HCT116 (cell line): ENCODE data around the gene ACER2. TPM values are rescaled to one million over a fixed set of nuclear protein-coding genes. Genes with fewer than 3 reads are reported as not detected.

Source experiments
- ATAC-seq: fragments of 200-7000 bp; cut with Tn5 transposase; 2 replicates; pipeline ENCODE4 v1.9.1; 2020; ENCODE audit warnings: mild to moderate bottlenecking, moderate library complexity
- BruUV-seq: library from RNA; stranded (reverse); fragments of 400-500 nt; replicated peaks from 2 replicates; lab custom pipeline; 2021; lab: Mats Ljungman, UMichigan
- CTCF ChIA-PET: fragments of 300-600 bp; sonication (Branson Sonifier 250); formaldehyde crosslinking; loops from one replicate; lab custom pipeline; 2021; ENCODE audit warnings: antibody characterized with exemption; lab: Charles Lee
- POLR2A ChIA-PET: fragments of 300-600, 350-600 bp; sonication (Branson Sonifier 250); formaldehyde crosslinking; loops from one replicate; lab custom pipeline; 2021; ENCODE audit warnings: antibody characterized with exemption; lab: Charles Lee
- RAD21 ChIA-PET, 2 experiments: fragments of 300-600 bp; sonication (Branson Sonifier 250); formaldehyde crosslinking; loops; one replicate each; lab custom pipeline; 2023; ENCODE audit warnings: low total read pairs in 2 of 2; ENCODE audit not compliant: uncharacterized antibody in 2 of 2, unreplicated experiment in 2 of 2, low non-redundant PET in 1 of 2; lab: Charles Lee
- DNase-seq: peaks from one replicate; pipeline ENCODE4 v3.0.0-alpha.2; 2010; ENCODE audit warnings: low read depth, low spot score
- H2AFZ ChIP-seq: fragments of 200-600 bp; shearing (Covaris generic), sonication (generic); 2 replicates; pipeline ENCODE4 v1.6.1; 2017; ENCODE audit warnings: low read depth, mixed run types, mixed read lengths, antibody characterized with exemption, low read length; ENCODE audit not compliant: poor library complexity, severe bottlenecking
- H3K27ac ChIP-seq: 2 replicates; pipeline ENCODE4 v1.5.1; 2012; ENCODE audit warnings: low read depth, low read length
- H3K27me3 ChIP-seq: fragments of 200-600 bp; sonication (generic); 2 replicates; pipeline ENCODE4 v1.6.1; 2016; ENCODE audit warnings: mixed run types, low read length, mixed read lengths; ENCODE audit not compliant: insufficient read depth
- H3K36me3 ChIP-seq, 2 experiments: fragments of 200-500 bp in 1 of 2; fragments of 200-600 bp in 1 of 2; sonication (Bioruptor generic) in 1 of 2; sonication (generic) in 1 of 2; 2 replicates each; pipeline versions ENCODE4 v1.5.1 to v1.6.1; 2014 to 2016; ENCODE audit warnings: low read length in 2 of 2, inconsistent platforms in 1 of 2, mixed read lengths in 1 of 2, mixed run types in 1 of 2; ENCODE audit not compliant: insufficient read depth in 2 of 2, control insufficient read depth in 1 of 2
- H3K4me1 ChIP-seq, 2 experiments: fragments of 200-600 bp in 1 of 2; sonication (generic) in 1 of 2; 2 replicates each; pipeline versions ENCODE4 v1.5.1 to v1.6.1; 2012 to 2017; ENCODE audit warnings: low read length in 2 of 2, inconsistent platforms in 1 of 2, mild to moderate bottlenecking in 1 of 2, mixed read lengths in 1 of 2, mixed run types in 1 of 2, moderate library complexity in 1 of 2; ENCODE audit not compliant: insufficient read depth in 2 of 2, control insufficient read depth in 1 of 2
- H3K4me2 ChIP-seq: fragments of 200-600 bp; sonication (generic); 2 replicates; pipeline ENCODE4 v1.6.1; 2017; ENCODE audit warnings: mixed run types, low read length, mixed read lengths
- H3K4me3 ChIP-seq, 2 experiments: fragments of 200-600 bp in 1 of 2; sonication (generic) in 1 of 2; replicated peaks in 1 of 2; 2 replicates each; pipeline ENCODE4 v1.5.1; 2011 to 2016; ENCODE audit warnings: low read length in 2 of 2, control low read depth in 1 of 2, low read depth in 1 of 2, mild to moderate bottlenecking in 1 of 2, mixed read lengths in 1 of 2, mixed run types in 1 of 2
- H3K79me2 ChIP-seq: fragments of 200-600 bp; sonication (generic); 2 replicates; pipeline ENCODE4 v1.6.1; 2017; ENCODE audit warnings: mild to moderate bottlenecking, mixed run types, low read length, moderate library complexity, mixed read lengths; ENCODE audit not compliant: insufficient read depth
- H3K9ac ChIP-seq: fragments of 200-600 bp; sonication (generic); 2 replicates; pipeline ENCODE4 v1.6.1; 2016; ENCODE audit warnings: low read length, mixed read lengths
- H3K9me2 ChIP-seq: fragments of 200-600 bp; sonication (generic), shearing (Covaris generic); 2 replicates; pipeline ENCODE4 v1.6.1; 2017; ENCODE audit warnings: mixed run types, mild to moderate bottlenecking, moderate library complexity; ENCODE audit not compliant: insufficient read depth
- H3K9me3 ChIP-seq, 2 experiments: fragments of 200-500 bp in 1 of 2; fragments of 200-600 bp in 1 of 2; sonication (Bioruptor generic) in 1 of 2; sonication (generic) in 1 of 2; 2 replicates each; pipeline ENCODE4 v1.6.1; 2014 to 2017; ENCODE audit warnings: low read length in 2 of 2, mixed read lengths in 2 of 2, inconsistent platforms in 1 of 2, low read depth in 1 of 2, mild to moderate bottlenecking in 1 of 2, mixed run types in 1 of 2, moderate library complexity in 1 of 2; ENCODE audit not compliant: control insufficient read depth in 1 of 2, insufficient read depth in 1 of 2
- H4K20me1 ChIP-seq: fragments of 200-600 bp; sonication (generic), shearing (Covaris generic); 2 replicates; pipeline ENCODE4 v1.6.1; 2017; ENCODE audit warnings: mixed run types, mild to moderate bottlenecking, moderate library complexity; ENCODE audit not compliant: insufficient read depth
- CEBPB ChIP-seq: IDR thresholded peaks from 2 replicates; pipeline ENCODE4 v1.6.1; 2012; ENCODE audit warnings: low read depth
- JUND ChIP-seq: IDR thresholded peaks from 2 replicates; pipeline ENCODE4 v1.6.1; 2012
- SIN3A ChIP-seq: IDR thresholded peaks from 2 replicates; pipeline ENCODE4 v1.6.1; 2012; ENCODE audit warnings: low read depth
- SP1 ChIP-seq: IDR thresholded peaks from 2 replicates; pipeline ENCODE4 v1.6.1; 2012; ENCODE audit warnings: low read depth
- SRF ChIP-seq: IDR thresholded peaks from 2 replicates; pipeline ENCODE4 v1.6.1; 2012; ENCODE audit warnings: low read depth
- TCF7L2 ChIP-seq: IDR thresholded peaks from 2 replicates; pipeline ENCODE4 v1.7.0; 2011; ENCODE audit warnings: borderline replicate concordance, inconsistent platforms; ENCODE audit not compliant: insufficient read depth, insufficient read length; ENCODE audit errors: extremely low read depth
- YY1 ChIP-seq: IDR thresholded peaks from 2 replicates; pipeline ENCODE4 v1.6.1; 2011; ENCODE audit warnings: low read length, low read depth, moderate library complexity, mild to moderate bottlenecking; ENCODE audit not compliant: insufficient replicate concordance; ENCODE audit errors: extremely low read depth
- ZFX ChIP-seq: fragments of 450-650 bp; IDR thresholded peaks from 2 replicates; pipeline ENCODE4 v1.6.1; 2017
- intact Hi-C: fragments of 100-400 bp; cut with micrococcal nuclease; formaldehyde crosslinking; loops from 2 replicates; pipeline ENCODE4 v1.10.0; 2022
- total RNA-seq: library from RNA; stranded (reverse); gene quantifications from one replicate; pipeline ENCODE4 v1.2.1, GENCODE V29; 2021; ENCODE audit not compliant: unreplicated experiment
- TF ChIP-seq, protein P1 (sequence below), 3 experiments: fragments of 200-600 bp in 1 of 3; sonication (generic) in 1 of 3; IDR thresholded peaks in 2 of 3; conservative IDR thresholded peaks in 1 of 3; 2 replicates each; pipeline ENCODE4 v1.5.1; 2012 to 2017; ENCODE audit warnings: low read depth in 2 of 3, low read length in 2 of 3, antibody characterized with exemption in 1 of 3, borderline replicate concordance in 1 of 3, control low read depth in 1 of 3, mild to moderate bottlenecking in 1 of 3, mixed read lengths in 1 of 3, mixed run types in 1 of 3, moderate library complexity in 1 of 3; ENCODE audit not compliant: insufficient read depth in 1 of 3
- TF ChIP-seq, protein P2 (sequence below): IDR thresholded peaks from 2 replicates; pipeline ENCODE4 v1.6.1; 2011; ENCODE audit warnings: mild to moderate bottlenecking, low read length, moderate library complexity; ENCODE audit not compliant: insufficient replicate concordance; ENCODE audit errors: extremely low read depth

Gene ACER2
- total RNA-seq, 1 experiment from 2014 or later: 4.3 TPM

DNA sequence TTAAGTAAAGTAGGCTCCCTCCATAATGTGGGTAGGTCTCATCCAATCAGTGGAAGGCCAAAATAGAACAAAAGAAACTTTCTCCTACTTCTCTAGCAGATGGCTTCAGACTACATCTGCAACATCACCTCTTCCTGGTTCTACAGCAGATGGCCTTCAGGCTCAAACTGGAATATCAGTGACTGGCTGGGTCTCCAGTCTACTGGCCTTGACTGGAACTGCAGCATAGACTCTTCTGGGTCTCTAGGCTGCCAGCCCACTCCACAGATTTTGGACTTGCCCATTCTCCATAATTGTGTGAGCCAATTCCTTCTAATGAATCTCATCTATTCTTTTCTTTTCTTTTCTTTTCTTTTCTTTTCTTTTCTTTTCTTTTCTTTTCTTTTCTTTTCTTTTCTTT lies 64.8 kb downstream of the ACER2 start:
- no peak for ATAC-seq
- H3K79me2 ChIP-seq: no peaks in the 10 kb centered on the region
- no peak overlapping the region for H2AFZ ChIP-seq
- H3K4me2 ChIP-seq: no peak overlapping the region
- H3K4me3 ChIP-seq: no peak overlapping the region
- DNase-seq: no peak
- no peaks in the 10 kb centered on the region for H3K27me3 ChIP-seq
- no TSS peak for BruUV-seq
- H3K27ac ChIP-seq: no peak overlapping the region
- TF ChIP-seq SP1: no peak
- no peaks in the 10 kb centered on the region for H3K36me3 ChIP-seq
- intact Hi-C loops: loop anchor here (2.0 to 10.0 kb wide), 3 partner anchors 169 to 1641 kb away; no protein-coding TSS in a partner anchor
- H3K9me3 ChIP-seq: no peaks in the 10 kb centered on the region
- CTCF ChIA-PET: interaction anchor here (0.8 kb wide), 1 partner anchor 9 kb away, joined by 4 read pairs; no protein-coding TSS in a partner anchor
- H3K9ac ChIP-seq: no peak overlapping the region
- H3K9me2 ChIP-seq: no peaks in the 10 kb centered on the region
- RAD21 ChIA-PET: no interaction called here
- POLR2A ChIA-PET: no interaction called here
- no peaks in the 10 kb centered on the region for H4K20me1 ChIP-seq
- peaks cover 4 to 8% of the 10 kb centered on the region in 2 experiments; a peak in 3 of 4 replicates for H3K4me1 ChIP-seq

DNA sequence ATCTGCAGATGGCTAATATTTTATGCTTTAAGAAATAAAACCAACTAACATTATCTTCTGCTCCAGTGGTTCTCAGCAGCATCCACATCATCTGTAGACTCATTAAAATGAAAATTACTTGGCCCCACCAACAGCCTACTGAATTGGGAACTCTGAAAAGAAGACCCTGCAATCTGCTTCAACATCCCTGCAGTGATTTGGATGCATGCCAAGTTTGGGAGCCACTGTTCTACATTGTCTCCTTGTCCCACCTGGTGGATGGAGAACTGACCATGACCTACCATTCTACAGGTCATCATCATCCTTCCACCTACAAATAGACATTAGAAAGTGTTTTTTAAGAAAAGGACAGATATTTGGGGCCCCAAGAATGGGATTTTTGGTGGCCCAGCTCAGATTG lies 71.1 kb downstream of the ACER2 start:
- Histone ChIP-seq H3K4me1 (no peaks in the 10 kb centered on the region), H3K4me2 (no peak overlapping the region), H3K79me2 (no peaks in the 10 kb centered on the region), H3K36me3 (no peaks in the 10 kb centered on the region), H4K20me1 (no peaks in the 10 kb centered on the region), H3K27me3 (peaks cover 5% of the 10 kb centered on the region), H3K9me2 (no peaks in the 10 kb centered on the region), H2AFZ (no peak overlapping the region), H3K4me3 (no peak overlapping the region), H3K9ac (no peak overlapping the region), H3K9me3 (no peaks in the 10 kb centered on the region), H3K27ac (no peak overlapping the region)
- DNase-seq (no peak), ATAC-seq (no peak)
- CTCF ChIA-PET: no interaction called here
- POLR2A ChIA-PET: interaction anchor here (0.6 kb wide), 1 partner anchor 289 kb away, joined by 3 read pairs; no protein-coding TSS in a partner anchor
- no TSS peak for BruUV-seq
- RAD21 ChIA-PET: interaction anchor here in 1 of 2 experiments (1.0 kb wide), 1 partner anchor 15 kb away, joined by 3 read pairs; no protein-coding TSS in a partner anchor
- intact Hi-C loops: loop anchor here (10.0 kb wide), 1 partner anchor 1635 kb away; no protein-coding TSS in a partner anchor
- TF ChIP-seq SRF (no peak), TCF7L2 (no peak), CEBPB (no peak), ZFX (no peak), SIN3A (no peak), YY1 (no peak), JUND (no peak)
- TF ChIP-seq, protein P1, sequence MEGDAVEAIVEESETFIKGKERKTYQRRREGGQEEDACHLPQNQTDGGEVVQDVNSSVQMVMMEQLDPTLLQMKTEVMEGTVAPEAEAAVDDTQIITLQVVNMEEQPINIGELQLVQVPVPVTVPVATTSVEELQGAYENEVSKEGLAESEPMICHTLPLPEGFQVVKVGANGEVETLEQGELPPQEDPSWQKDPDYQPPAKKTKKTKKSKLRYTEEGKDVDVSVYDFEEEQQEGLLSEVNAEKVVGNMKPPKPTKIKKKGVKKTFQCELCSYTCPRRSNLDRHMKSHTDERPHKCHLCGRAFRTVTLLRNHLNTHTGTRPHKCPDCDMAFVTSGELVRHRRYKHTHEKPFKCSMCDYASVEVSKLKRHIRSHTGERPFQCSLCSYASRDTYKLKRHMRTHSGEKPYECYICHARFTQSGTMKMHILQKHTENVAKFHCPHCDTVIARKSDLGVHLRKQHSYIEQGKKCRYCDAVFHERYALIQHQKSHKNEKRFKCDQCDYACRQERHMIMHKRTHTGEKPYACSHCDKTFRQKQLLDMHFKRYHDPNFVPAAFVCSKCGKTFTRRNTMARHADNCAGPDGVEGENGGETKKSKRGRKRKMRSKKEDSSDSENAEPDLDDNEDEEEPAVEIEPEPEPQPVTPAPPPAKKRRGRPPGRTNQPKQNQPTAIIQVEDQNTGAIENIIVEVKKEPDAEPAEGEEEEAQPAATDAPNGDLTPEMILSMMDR (IDR thresholded peaks at IDR 0.05 in 2 of 3, conservative IDR thresholded peaks at IDR 0.05 in 1 of 3; ENCODE audit: borderline replicate concordance in 1 of 3, insufficient read depth in 1 of 3, low read depth in 2 of 3, low read length in 2 of 3): no peak
- TF ChIP-seq, protein P2, sequence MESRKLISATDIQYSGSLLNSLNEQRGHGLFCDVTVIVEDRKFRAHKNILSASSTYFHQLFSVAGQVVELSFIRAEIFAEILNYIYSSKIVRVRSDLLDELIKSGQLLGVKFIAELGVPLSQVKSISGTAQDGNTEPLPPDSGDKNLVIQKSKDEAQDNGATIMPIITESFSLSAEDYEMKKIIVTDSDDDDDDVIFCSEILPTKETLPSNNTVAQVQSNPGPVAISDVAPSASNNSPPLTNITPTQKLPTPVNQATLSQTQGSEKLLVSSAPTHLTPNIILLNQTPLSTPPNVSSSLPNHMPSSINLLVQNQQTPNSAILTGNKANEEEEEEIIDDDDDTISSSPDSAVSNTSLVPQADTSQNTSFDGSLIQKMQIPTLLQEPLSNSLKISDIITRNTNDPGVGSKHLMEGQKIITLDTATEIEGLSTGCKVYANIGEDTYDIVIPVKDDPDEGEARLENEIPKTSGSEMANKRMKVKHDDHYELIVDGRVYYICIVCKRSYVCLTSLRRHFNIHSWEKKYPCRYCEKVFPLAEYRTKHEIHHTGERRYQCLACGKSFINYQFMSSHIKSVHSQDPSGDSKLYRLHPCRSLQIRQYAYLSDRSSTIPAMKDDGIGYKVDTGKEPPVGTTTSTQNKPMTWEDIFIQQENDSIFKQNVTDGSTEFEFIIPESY: no peak
